Neural progenitor cell (in vitro differentiated cells): ENCODE results near the gene PRDX2. TPM values are rescaled to one million over a fixed set of nuclear protein-coding genes. Genes with fewer than 3 reads are reported as not detected.

Experiments
- DNase-seq: peaks from one replicate; pipeline ENCODE4 v3.0.0-alpha.2; 2016; ENCODE audit warnings: low spot score
- H2AFZ ChIP-seq: fragments of 200-600 bp; sonication (generic); replicated peaks from 2 replicates; pipeline ENCODE4 v1.6.1; 2016; ENCODE audit warnings: antibody characterized with exemption
- H3F3A ChIP-seq: fragments of 200-600 bp; sonication (generic); 2 replicates; pipeline ENCODE4 v1.6.1; 2016; ENCODE audit warnings: antibody characterized with exemption, low read depth
- H3K27ac ChIP-seq: fragments of 200-600 bp; sonication (generic); 2 replicates; pipeline ENCODE4 v1.5.1; 2016; ENCODE audit warnings: mild to moderate bottlenecking
- H3K27me3 ChIP-seq: fragments of 200-600 bp; sonication (generic); 2 replicates; pipeline ENCODE4 v1.6.1; 2016; ENCODE audit warnings: mild to moderate bottlenecking, moderate library complexity
- H3K36me3 ChIP-seq: fragments of 200-600 bp; sonication (generic); 2 replicates; pipeline ENCODE4 v1.5.1; 2016
- H3K4me1 ChIP-seq: fragments of 200-600 bp; sonication (generic); 2 replicates; pipeline ENCODE4 v1.6.1; 2016; ENCODE audit warnings: mixed run types
- H3K4me2 ChIP-seq: fragments of 200-600 bp; sonication (generic); 2 replicates; pipeline ENCODE4 v1.6.1; 2016
- H3K4me3 ChIP-seq: fragments of 200-600 bp; sonication (generic); 2 replicates; pipeline ENCODE4 v1.5.1; 2016
- H3K79me2 ChIP-seq: fragments of 200-600 bp; sonication (generic); 2 replicates; pipeline ENCODE4 v1.6.1; 2016; ENCODE audit warnings: low read depth
- H3K9ac ChIP-seq: fragments of 200-600 bp; sonication (generic); 2 replicates; pipeline ENCODE4 v1.6.1; 2016
- H3K9me3 ChIP-seq: fragments of 200-600 bp; sonication (generic); 2 replicates; pipeline ENCODE4 v1.5.1; 2016; ENCODE audit warnings: low read depth
- H4K20me1 ChIP-seq: fragments of 200-600 bp; sonication (generic); 2 replicates; pipeline ENCODE4 v1.6.1; 2016; ENCODE audit warnings: low read depth
- H3K27ac Mint-ChIP-seq: 3 replicates; pipeline ENCODE4 v1.8.0; 2021; ENCODE audit warnings: mixed read lengths
- H3K27me3 Mint-ChIP-seq: 2 replicates; pipeline ENCODE4 v1.8.0; 2022; ENCODE audit warnings: low read depth, mild to moderate bottlenecking, inconsistent platforms, moderate library complexity, mixed read lengths; ENCODE audit not compliant: insufficient read depth
- H3K36me3 Mint-ChIP-seq: 3 replicates; pipeline ENCODE4 v1.8.0; 2021; ENCODE audit warnings: mixed read lengths
- H3K4me1 Mint-ChIP-seq: 3 replicates; pipeline ENCODE4 v1.8.0; 2021; ENCODE audit warnings: mixed read lengths
- H3K4me3 Mint-ChIP-seq: 3 replicates; pipeline ENCODE4 v1.8.0; 2021; ENCODE audit warnings: mild to moderate bottlenecking, moderate library complexity, mixed read lengths
- H3K9me3 Mint-ChIP-seq: 3 replicates; pipeline ENCODE4 v1.8.0; 2020; ENCODE audit warnings: mixed read lengths
- CTCF ChIP-seq: fragments of 200-600 bp; sonication (generic); IDR thresholded peaks from 2 replicates; pipeline ENCODE4 v1.5.1; 2017; ENCODE audit warnings: antibody characterized with exemption, mild to moderate bottlenecking
- EZH2 ChIP-seq: fragments of 200-600 bp; sonication (generic); IDR thresholded peaks from 2 replicates; pipeline ENCODE4 v1.6.1; 2017; ENCODE audit warnings: antibody characterized with exemption, mild to moderate bottlenecking, moderate library complexity
- EZH2phosphoT487 ChIP-seq: fragments of 200-600 bp; sonication (generic); IDR thresholded peaks from 2 replicates; pipeline ENCODE4 v1.6.1; 2017; ENCODE audit warnings: antibody characterized with exemption
- microRNA-seq: library from miRNA; unstranded; fragments of <30 nt; microRNA quantifications from one replicate; pipeline ENCODE4, GENCODE V29; 2016
- small RNA-seq: library from RNA; depleted of rRNA; stranded (forward); fragments of <200 nt; gene quantifications from one replicate; pipeline ENCODE3, GENCODE V24; 2015
- total RNA-seq: library from RNA; depleted of rRNA; stranded (reverse); fragments of >200 nt; gene quantifications from 2 replicates; pipeline ENCODE4 v1.2.3, GENCODE V29; 2015; ENCODE audit warnings: low replicate concordance

The PRDX2 gene
- total RNA-seq, 1 donor from 2014 or later: 463 TPM

- H3K4me3 ChIP-seq: no peak overlapping the region
- no peak overlapping the region for H3K9ac ChIP-seq
- no peak overlapping the region for H3K27ac Mint-ChIP-seq
- H3K9me3 ChIP-seq: no peaks in the 10 kb centered on the region
- peaks cover 50% of the 10 kb centered on the region for H3K27me3 Mint-ChIP-seq
- H3K27ac ChIP-seq: no peak overlapping the region
- no peak for TF ChIP-seq EZH2
- no peak for TF ChIP-seq EZH2phosphoT487
- TF ChIP-seq CTCF: no peak
- no peaks in the 10 kb centered on the region for H3K36me3 ChIP-seq
- H2AFZ ChIP-seq: no peak overlapping the region
- H3F3A ChIP-seq: peaks cover 15% of the 10 kb centered on the region
- H3K36me3 Mint-ChIP-seq: peaks cover 10% of the 10 kb centered on the region
- H3K27me3 ChIP-seq: peaks cover 57% of the 10 kb centered on the region
- DNase-seq: no peak
- no peak overlapping the region for H3K4me3 Mint-ChIP-seq
- peaks cover 5% of the 10 kb centered on the region for H3K9me3 Mint-ChIP-seq
- H4K20me1 ChIP-seq: no peaks in the 10 kb centered on the region
- peaks cover 8% of the 10 kb centered on the region for H3K4me1 ChIP-seq
- H3K79me2 ChIP-seq: no peaks in the 10 kb centered on the region
- no peak overlapping the region for H3K4me2 ChIP-seq
- peaks cover 4% of the 10 kb centered on the region for H3K4me1 Mint-ChIP-seq
Observed at GRCh38 chr19:12750851-12751250, 50.7 kb downstream of the PRDX2 start.

GRCh38 chr19:12749938-12750521 is 51.6 kb downstream of the PRDX2 start:
- Histone ChIP-seq H3K9me3 (no peaks in the 10 kb centered on the region), H3K36me3 (no peaks in the 10 kb centered on the region), H3K79me2 (no peaks in the 10 kb centered on the region), H3K4me2 (no peak overlapping the region), H3K27me3 (peaks cover 54% of the 10 kb centered on the region), H3K9ac (no peak overlapping the region), H3K27ac (no peak overlapping the region), H3F3A (peaks cover 15% of the 10 kb centered on the region), H3K4me1 (peaks cover 8% of the 10 kb centered on the region), H4K20me1 (no peaks in the 10 kb centered on the region), H2AFZ (no peak overlapping the region), H3K4me3 (no peak overlapping the region)
- H3K36me3 Mint-ChIP-seq: peaks cover 12% of the 10 kb centered on the region
- no peak overlapping the region for H3K27ac Mint-ChIP-seq
- H3K9me3 Mint-ChIP-seq: peaks cover 5% of the 10 kb centered on the region
- H3K4me1 Mint-ChIP-seq: peaks cover 4% of the 10 kb centered on the region
- H3K4me3 Mint-ChIP-seq: peak overlapping the region; percentile 42
- peaks cover 48% of the 10 kb centered on the region for H3K27me3 Mint-ChIP-seq
- TF ChIP-seq EZH2phosphoT487: no peak
- no peak for TF ChIP-seq CTCF
- TF ChIP-seq EZH2: no peak
- no peak for DNase-seq

GRCh38 chr19:12748489-12748888 is 53.1 kb downstream of the PRDX2 start:
- Histone ChIP-seq H4K20me1 (no peaks in the 10 kb centered on the region), H3K4me2 (peak overlapping the region; percentile 54), H3K79me2 (no peaks in the 10 kb centered on the region), H2AFZ (no peak overlapping the region), H3K9me3 (no peaks in the 10 kb centered on the region), H3F3A (peaks cover 15% of the 10 kb centered on the region), H3K4me1 (peaks cover 8% of the 10 kb centered on the region), H3K4me3 (no peak overlapping the region), H3K27me3 (peaks cover 43% of the 10 kb centered on the region), H3K9ac (no peak overlapping the region), H3K36me3 (no peaks in the 10 kb centered on the region), H3K27ac (peak overlapping the region; percentile 70)
- Mint-ChIP-seq H3K27ac (no peak overlapping the region), H3K36me3 (peaks cover 12% of the 10 kb centered on the region), H3K27me3 (peaks cover 40% of the 10 kb centered on the region), H3K9me3 (peaks cover 5% of the 10 kb centered on the region), H3K4me3 (no peak overlapping the region), H3K4me1 (peaks cover 4% of the 10 kb centered on the region)
- TF ChIP-seq EZH2 (no peak), CTCF (no peak), EZH2phosphoT487 (no peak)
- peak; percentile 47 for DNase-seq

Small RNAs within 50 kb of the gene (microRNA-seq; reads per million reads assigned to microRNA genes)
- not detected for gene MIR5684

Small RNAs within 50 kb of the gene (small RNA-seq; reads per million reads assigned to genes)
- gene MIR5684: not detected

Other genes with a start within 250 kb of the PRDX2 start
- gene ZNF490, start 191.0 kb downstream of the PRDX2 start, total RNA-seq: 6.8 and 16.7 TPM in 2 replicates
- 27.1 and 60.7 TPM in 2 replicates for gene ZNF791, start 190.9 kb downstream of the PRDX2 start, total RNA-seq
- 35.8 and 73.6 TPM in 2 replicates for gene MAN2B1, start 135.1 kb downstream of the PRDX2 start, total RNA-seq
- 11.0 and 15.9 TPM in 2 replicates for gene WDR83, start 135.0 kb downstream of the PRDX2 start, total RNA-seq
- 78.3 and 108 TPM in 2 replicates for gene DHPS, start 119.9 kb downstream of the PRDX2 start, total RNA-seq
- not detected in 2 replicates for gene GNG14, start 113.8 kb downstream of the PRDX2 start, total RNA-seq
- gene FBXW9, start 105.2 kb downstream of the PRDX2 start, total RNA-seq: 4.0 and 21.4 TPM in 2 replicates
- 58.1 and 87.4 TPM in 2 replicates for gene TNPO2, start 77.9 kb downstream of the PRDX2 start, total RNA-seq
- 105 and 194 TPM in 2 replicates for gene TRIR, start 67.1 kb downstream of the PRDX2 start, total RNA-seq
- 62.9 and 99.6 TPM in 2 replicates for gene GET3, start 64.3 kb downstream of the PRDX2 start, total RNA-seq
- not detected in 2 replicates for gene BEST2, start 50.0 kb downstream of the PRDX2 start, total RNA-seq
- gene HOOK2, start 26.2 kb downstream of the PRDX2 start, total RNA-seq: 14.3 and 25.1 TPM in 2 replicates
- 1.5 and 12.6 TPM in 2 replicates for gene JUNB, start 10.3 kb downstream of the PRDX2 start, total RNA-seq
- not detected in 2 replicates for gene THSD8, start 269 bp upstream of the PRDX2 start, total RNA-seq
- 60.3 and 61.3 TPM in 2 replicates for gene RNASEH2A, start 4.8 kb upstream of the PRDX2 start, total RNA-seq
- gene RTBDN, start 32.8 kb upstream of the PRDX2 start, total RNA-seq: 0.19 TPM in 1 of 2 replicates, not detected in the other
- 8.3 and 13.3 TPM in 2 replicates for gene MAST1, start 36.7 kb upstream of the PRDX2 start, total RNA-seq
- gene DNASE2, start 79.6 kb upstream of the PRDX2 start, total RNA-seq: 8.7 and 16.5 TPM in 2 replicates
- gene KLF1, start 85.4 kb upstream of the PRDX2 start, total RNA-seq: 0.43 and 0.64 TPM in 2 replicates
- gene GCDH, start 89.4 kb upstream of the PRDX2 start, total RNA-seq: 39.5 and 75.0 TPM in 2 replicates
- 1.8 and 6.4 TPM in 2 replicates for gene SYCE2, start 117.5 kb upstream of the PRDX2 start, total RNA-seq
- 21.4 and 51.6 TPM in 2 replicates for gene FARSA, start 131.9 kb upstream of the PRDX2 start, total RNA-seq
- 437 and 569 TPM in 2 replicates for gene CALR, start 136.8 kb upstream of the PRDX2 start, total RNA-seq
- gene RAD23A, start 144.1 kb upstream of the PRDX2 start, total RNA-seq: 37.7 and 54.9 TPM in 2 replicates
- gene GADD45GIP1, start 155.4 kb upstream of the PRDX2 start, total RNA-seq: 17.1 and 42.2 TPM in 2 replicates
- 0.06 and 0.07 TPM in 2 replicates for gene DAND5, start 167.8 kb upstream of the PRDX2 start, total RNA-seq
- gene NFIX, start 193.7 kb upstream of the PRDX2 start, total RNA-seq: 0.06 TPM in 2 replicates